B cell (primary cell): ENCODE data around the gene MCM7. TPM values are rescaled to one million over a fixed set of nuclear protein-coding genes. Genes with fewer than 3 reads are reported as not detected.
A peak's percentile ranks its signal among the peaks of the same experiment; 100 is the strongest.

Source experiments
- ATAC-seq: fragments of 200-7000 bp; cut with Tn5 transposase; one replicate; pipeline ENCODE4 v1.10.0; 2021; ENCODE audit warnings: low read depth, mild to moderate bottlenecking, moderate number of reproducible peaks, moderate library complexity
- CTCF ChIA-PET: fragments of 350-600 bp; sonication (Branson Sonifier 250); formaldehyde crosslinking; loops from one replicate; lab custom pipeline; 2021; ENCODE audit warnings: antibody characterized with exemption, inconsistent platforms; lab: Charles Lee
- POLR2A ChIA-PET: fragments of 350-600 bp; sonication (Branson Sonifier 250); formaldehyde crosslinking; loops from one replicate; lab custom pipeline; 2021; ENCODE audit warnings: antibody characterized with exemption; lab: Charles Lee
- DNase-seq: peaks from one replicate; pipeline ENCODE4 v3.0.0; 2013
- H2AFZ ChIP-seq: 2 replicates; pipeline ENCODE4 v1.6.1; 2012; ENCODE audit warnings: mild to moderate bottlenecking, low read depth, low read length; ENCODE audit not compliant: insufficient read depth, poor library complexity, severe bottlenecking
- H3K27ac ChIP-seq, 2 donors: 1 replicate in 1 of 2; 2 replicates in 1 of 2; pipeline ENCODE4 v1.5.1; 2012 to 2013; ENCODE audit warnings: low read length in 2 of 2, mild to moderate bottlenecking in 2 of 2, moderate library complexity in 1 of 2
- H3K27me3 ChIP-seq, 4 experiments: fragments of 200-600 bp in 1 of 4; sonication (generic) in 1 of 4; replicated peaks in 1 of 4; 1 replicate in 2 of 4; 2 replicates in 2 of 4; pipeline versions ENCODE4 v1.6.1 to v1.7.0; 2013 to 2016; ENCODE audit warnings: low read length in 3 of 4, mild to moderate bottlenecking in 2 of 4, mixed read lengths in 1 of 4, moderate library complexity in 1 of 4; ENCODE audit not compliant: insufficient read depth in 4 of 4, control insufficient read depth in 3 of 4; ENCODE audit errors: control extremely low read depth in 1 of 4
- H3K36me3 ChIP-seq, 2 experiments: replicated peaks in 1 of 2; 1 replicate in 1 of 2; 2 replicates in 1 of 2; pipeline versions ENCODE4 v1.6.1 to v1.7.1; 2013; ENCODE audit warnings: low read length in 1 of 2; ENCODE audit not compliant: insufficient read depth in 2 of 2, control insufficient read depth in 1 of 2; ENCODE audit errors: control extremely low read depth in 1 of 2, extremely low read depth in 1 of 2
- H3K4me1 ChIP-seq, 2 donors: fragments of 200-600 bp in 1 of 2; sonication (generic) in 1 of 2; 1 replicate in 1 of 2; 2 replicates in 1 of 2; pipeline versions ENCODE4 v1.5.1 to v1.6.1; 2013 to 2017; ENCODE audit warnings: low read length in 2 of 2; ENCODE audit not compliant: control insufficient read depth in 2 of 2, insufficient read depth in 2 of 2
- H3K4me2 ChIP-seq: replicated peaks from 2 replicates; pipeline ENCODE3; 2012; ENCODE audit warnings: mild to moderate bottlenecking, low read depth, low read length; ENCODE audit not compliant: poor library complexity, severe bottlenecking
- H3K4me3 ChIP-seq, 5 experiments: fragments of 200-600 bp in 1 of 5; sonication (generic) in 1 of 5; 1 replicate in 3 of 5; 2 replicates in 2 of 5; pipeline versions ENCODE4 v1.5.1 to v1.7.0; 2011 to 2016; ENCODE audit warnings: low read length in 4 of 5, mild to moderate bottlenecking in 4 of 5, low read depth in 2 of 5, control low read depth in 1 of 5, moderate library complexity in 1 of 5; ENCODE audit not compliant: insufficient read depth in 1 of 5; ENCODE audit errors: control extremely low read depth in 1 of 5, extremely low read depth in 1 of 5
- H3K79me2 ChIP-seq: fragments of 200-600 bp; sonication (generic); one replicate; pipeline ENCODE4 v1.6.0; 2016; ENCODE audit warnings: low read length; ENCODE audit not compliant: control insufficient read depth, insufficient read depth
- H3K9ac ChIP-seq: fragments of 200-600 bp; sonication (generic); 2 replicates; pipeline ENCODE4 v1.6.1; 2017; ENCODE audit warnings: mild to moderate bottlenecking, low read length, moderate library complexity
- H3K9me3 ChIP-seq, 3 donors: one replicate each; pipeline versions ENCODE4 v1.6.1 to v1.7.1; 2013; ENCODE audit warnings: low read length in 2 of 3; ENCODE audit not compliant: control insufficient read depth in 2 of 3, insufficient read depth in 1 of 3; ENCODE audit errors: control extremely low read depth in 1 of 3
- H4K20me1 ChIP-seq: 2 replicates; pipeline ENCODE4 v1.6.0; 2012; ENCODE audit warnings: mild to moderate bottlenecking, low read length; ENCODE audit not compliant: insufficient read depth, control insufficient read depth, poor library complexity, severe bottlenecking
- H3K27ac Mint-ChIP-seq: one replicate; pipeline ENCODE4 v1.8.0; 2021; ENCODE audit warnings: mixed read lengths
- H3K27me3 Mint-ChIP-seq: one replicate; pipeline ENCODE4 v1.8.0; 2021; ENCODE audit warnings: mixed read lengths
- H3K4me1 Mint-ChIP-seq: one replicate; pipeline ENCODE4 v1.8.0; 2021; ENCODE audit warnings: mixed read lengths
- H3K4me3 Mint-ChIP-seq: one replicate; pipeline ENCODE4 v1.8.0; 2021; ENCODE audit warnings: mixed read lengths
- H3K9me3 Mint-ChIP-seq: one replicate; pipeline ENCODE4 v1.8.0; 2022; ENCODE audit warnings: mixed read lengths; ENCODE audit not compliant: insufficient read depth
- CTCF ChIP-seq: fragments of 200-600 bp; IDR thresholded peaks from one replicate; pipeline ENCODE4 v1.8.0; 2022; ENCODE audit warnings: antibody characterized with exemption, mild to moderate bottlenecking
- EZH2 ChIP-seq: IDR thresholded peaks from 2 replicates; pipeline ENCODE4 v1.6.1; 2012; ENCODE audit warnings: borderline replicate concordance, low read depth, mild to moderate bottlenecking, moderate library complexity, low read length; ENCODE audit not compliant: insufficient read depth, poor library complexity, severe bottlenecking
- WGBS: methylation state at CpG from one replicate; pipeline ENCODE4 v1.1.5; 2013; ENCODE audit warnings: missing lambda C conversion rate; ENCODE audit not compliant: insufficient coverage; 5-methylcytosine and 5-hydroxymethylcytosine counted together
- intact Hi-C: fragments of 100-400 bp; cut with micrococcal nuclease; formaldehyde crosslinking; loops from one replicate; pipeline ENCODE4 v1.10.0; 2022
- polyA plus RNA-seq: library from polyadenylated mRNA; depleted of rRNA; stranded (reverse); fragments of >200 nt; gene quantifications from 2 replicates; pipeline ENCODE4 v1.2.3, GENCODE V29; 2012
- total RNA-seq, 2 donors: library from RNA; stranded (reverse); fragments of 120-200 nt in 1 of 2; gene quantifications; 1 replicate in 1 of 2; 2 replicates in 1 of 2; pipeline versions ENCODE4 v1.2.3 to v1.2.4, GENCODE V29; 2013 to 2022

Gene MCM7
- total and polyA plus RNA-seq, 2 donors (not counting 1 experiment from before 2014, with no cell fraction given), result 154 to 171 TPM

GRCh38 chr7:100091411-100092181 is 9.6 kb downstream of the MCM7 start:
- ATAC-seq (no peak), DNase-seq (no peak)
- TF ChIP-seq CTCF (no peak), EZH2 (no peak)
- Histone ChIP-seq H3K36me3 (peaks cover 0 to 61% of the 10 kb centered on the region in 2 experiments), H2AFZ (no peak overlapping the region), H4K20me1 (peaks cover 35% of the 10 kb centered on the region), H3K27me3 (no peaks in the 10 kb centered on the region), H3K79me2 (peaks cover 14% of the 10 kb centered on the region), H3K9me3 (no peaks in the 10 kb centered on the region), H3K4me2 (no peak overlapping the region), H3K4me3 (no peak overlapping the region), H3K9ac (no peak overlapping the region), H3K4me1 (peaks cover 14 to 18% of the 10 kb centered on the region in 2 donors), H3K27ac (no peak overlapping the region)
- Mint-ChIP-seq H3K4me1 (peaks cover 19% of the 10 kb centered on the region), H3K4me3 (no peak overlapping the region), H3K9me3 (no peaks in the 10 kb centered on the region), H3K27me3 (no peaks in the 10 kb centered on the region), H3K27ac (peak overlapping the region; percentile 64)
- intact Hi-C loops, result no loop called here
- ChIA-PET CTCF (interaction anchor here (0.8 to 0.9 kb wide), 3 partner anchors 39 to 178 kb away, joined by 3 to 4 read pairs (median 3); no protein-coding TSS in a partner anchor), POLR2A (interaction anchor here (0.9 kb wide), 1 partner anchor 26 kb away, joined by 6 read pairs; no protein-coding TSS in a partner anchor)
- WGBS, result 91% methylated on average over 18 of the region's 19 CpGs
